ENCODE results near the gene RASSF5.

Gene RASSF5

GRCh38 chr1:206500046-206500445 lies 7.3 kb upstream of the RASSF5 start:
- no peak for DNase-seq

DNA sequence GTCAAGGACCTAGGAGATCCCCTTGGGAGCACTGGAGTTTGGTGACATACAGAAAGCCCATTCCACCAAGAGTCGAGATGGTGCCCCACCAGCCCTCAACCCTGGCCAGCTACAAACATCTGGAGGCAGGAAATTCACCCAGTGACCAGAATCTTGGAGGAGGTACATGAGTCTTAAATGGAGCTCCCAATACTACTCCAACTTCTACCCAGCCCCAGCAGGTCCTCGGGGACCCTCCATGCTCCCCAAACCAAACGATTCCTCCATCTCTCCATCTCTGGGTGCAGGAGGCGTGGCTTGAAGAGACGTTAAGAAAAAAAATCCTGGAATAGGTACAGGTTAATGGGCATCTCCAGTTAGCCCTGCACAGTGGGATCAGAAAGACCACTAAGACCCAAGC lies 5.5 kb upstream of the RASSF5 start:
- no peak for DNase-seq

DNA sequence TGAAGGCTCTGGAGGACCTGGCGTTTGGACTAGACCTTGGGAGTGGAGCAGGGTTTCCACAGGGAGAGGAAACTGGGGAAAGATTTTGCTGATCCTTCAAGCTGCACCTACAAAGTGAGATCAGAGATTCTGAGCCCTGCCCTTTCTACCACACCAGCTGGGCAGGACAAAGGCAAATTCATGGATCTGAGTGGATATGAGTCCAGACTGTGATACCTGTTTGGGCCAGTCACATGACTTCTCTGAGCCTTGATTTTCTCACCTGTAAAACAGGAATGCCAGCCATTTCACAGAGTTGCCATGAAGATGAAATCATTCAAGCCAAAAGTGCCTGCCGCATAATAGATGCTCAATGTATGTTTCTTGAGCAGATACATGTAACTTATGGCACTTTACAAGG lies 4.9 kb upstream of the RASSF5 start:
- no peak for DNase-seq

DNA sequence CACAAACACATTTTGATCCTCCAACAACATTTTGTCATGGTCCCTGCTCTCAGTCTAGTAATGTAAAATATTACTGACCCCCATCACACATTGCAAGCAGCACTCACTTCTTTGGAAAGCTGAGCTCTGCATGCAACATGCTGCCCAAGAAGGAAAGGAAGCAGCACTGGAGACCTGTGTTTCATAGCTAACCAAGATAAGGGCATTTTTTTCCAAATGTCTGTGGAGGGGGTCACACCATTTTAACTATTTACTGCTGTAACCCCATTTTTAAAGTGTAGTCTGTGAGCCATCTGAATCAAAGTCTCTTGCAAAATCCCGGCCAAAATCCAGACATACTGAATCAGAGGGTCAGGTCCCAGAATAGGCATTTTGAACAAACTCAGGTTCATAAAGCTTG lies 4.5 kb upstream of the RASSF5 start:
- no peak for DNase-seq

GRCh38 chr1:206503591-206504362 lies 3.6 kb upstream of the RASSF5 start:
- no peak for DNase-seq

DNA sequence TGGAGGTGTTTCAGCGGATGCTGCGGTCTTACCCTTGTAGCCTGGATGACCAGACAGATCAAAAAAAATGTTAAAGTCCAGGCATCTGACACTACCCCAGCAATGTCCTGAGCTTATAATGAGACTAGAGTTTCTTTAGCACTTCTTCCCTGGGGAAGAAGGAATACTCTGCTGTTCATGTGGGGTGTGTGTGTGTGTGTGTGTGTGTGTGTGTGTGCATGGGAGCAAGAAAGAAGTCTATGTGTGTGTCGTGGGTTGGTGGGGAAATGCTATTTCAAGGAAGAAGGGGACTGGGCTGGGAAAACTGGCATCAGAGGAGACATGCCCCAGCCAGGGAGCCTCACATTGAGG lies 3.0 kb upstream of the RASSF5 start:
- no peak for DNase-seq

DNA sequence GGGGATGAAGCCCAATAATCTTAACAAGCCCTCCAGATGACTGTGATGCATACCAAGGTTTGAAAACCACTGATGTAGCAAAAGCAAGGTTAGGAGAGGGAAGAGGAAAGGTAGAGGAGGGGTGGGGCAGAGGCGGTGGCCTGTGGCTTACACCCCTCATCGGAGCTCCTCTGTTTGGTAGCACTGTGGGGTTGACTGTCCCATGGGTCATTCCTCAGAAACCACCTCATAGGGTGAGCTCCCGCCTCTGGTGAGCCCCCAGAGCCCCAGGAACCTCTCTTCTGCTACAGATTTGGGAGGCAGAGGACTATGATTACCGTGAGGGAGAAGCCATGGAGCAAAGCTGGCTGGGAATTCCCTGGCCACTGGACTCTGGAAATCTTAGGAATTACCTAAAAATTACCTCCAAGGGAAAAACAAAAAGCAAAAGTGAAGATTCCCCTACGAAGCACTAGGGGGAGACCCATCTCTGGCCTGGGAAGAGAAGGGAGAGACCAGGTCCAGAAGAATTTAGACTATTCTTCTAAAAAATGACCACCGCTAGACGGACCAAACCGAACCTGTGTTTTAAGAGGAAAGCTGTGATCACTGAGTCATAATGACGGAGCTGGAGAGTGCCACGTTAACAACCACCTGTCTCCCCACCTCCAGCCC lies 1.5 kb upstream of the RASSF5 start:
- no peak for DNase-seq

- DNase-seq, result no peak
Observed at GRCh38 chr1:206506405-206507283, 687 bp upstream of the RASSF5 start.

GRCh38 chr1:206508130-206508889 lies 979 bp downstream of the RASSF5 start:
- no peak for DNase-seq

- DNase-seq, result no peak
Observed at GRCh38 chr1:206508956-206509355, 1.6 kb downstream of the RASSF5 start.

GRCh38 chr1:206509612-206510257 lies 2.4 kb downstream of the RASSF5 start:
- DNase-seq, result no peak

DNA sequence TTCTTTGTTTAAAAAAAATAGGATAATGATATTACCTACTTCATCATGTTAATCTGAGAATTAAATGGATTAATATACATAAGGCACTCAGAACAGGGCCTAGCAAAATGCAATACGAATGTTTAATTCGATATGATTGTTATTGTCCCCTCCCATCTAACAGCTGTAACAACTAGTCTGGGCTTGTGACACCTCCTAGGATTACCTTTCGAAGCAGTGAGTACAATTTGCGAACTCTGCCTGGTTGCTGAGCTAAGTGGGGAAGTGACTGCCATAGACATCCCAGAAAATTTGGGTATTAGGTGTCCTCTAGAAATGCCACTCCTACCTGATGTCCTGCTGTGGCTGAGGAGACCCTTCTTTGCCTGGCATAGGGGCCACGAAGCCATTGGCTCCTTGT lies 3.0 kb downstream of the RASSF5 start:
- no peak for DNase-seq

GRCh38 chr1:206511362-206512057 lies 4.2 kb downstream of the RASSF5 start:
- DNase-seq, result peak; percentile 37

DNA sequence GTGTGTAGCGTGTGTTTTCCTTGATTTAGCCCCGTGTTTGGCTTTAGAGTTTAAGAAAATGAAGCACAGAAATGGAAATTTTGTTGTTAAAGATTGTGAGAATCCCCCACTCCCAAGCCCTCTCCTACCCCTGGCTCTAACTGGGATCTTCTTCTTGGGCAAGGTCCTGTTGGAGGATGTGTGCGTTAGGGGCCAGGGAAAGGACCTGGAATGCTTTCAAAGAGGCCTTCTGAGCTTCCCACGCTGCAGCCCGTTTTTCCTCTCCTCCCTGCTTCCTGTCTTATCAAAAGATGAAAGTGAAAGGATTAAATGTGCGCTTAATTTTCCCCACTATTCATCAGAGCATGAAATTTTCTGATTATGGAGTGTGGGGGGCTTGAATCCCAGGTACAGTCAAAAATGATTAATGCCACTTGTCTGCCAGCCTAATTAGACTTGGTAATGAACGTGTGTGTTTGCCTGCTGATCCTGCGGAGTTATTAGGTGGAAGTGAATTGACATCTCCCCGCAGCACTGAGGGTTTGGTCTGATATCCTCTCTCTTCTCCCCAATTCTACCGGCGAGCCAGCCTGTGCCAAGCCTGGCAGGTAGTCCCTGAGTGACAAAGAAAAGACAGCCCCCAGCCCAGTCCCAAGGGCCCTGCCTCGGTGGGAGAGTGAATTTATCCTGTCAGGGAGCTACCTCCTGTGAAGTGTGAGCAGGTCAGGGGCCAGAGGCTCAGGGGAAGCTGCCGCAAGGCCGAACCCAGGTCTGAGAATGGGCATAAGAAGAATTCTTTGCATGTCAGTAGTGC lies 4.9 kb downstream of the RASSF5 start:
- DNase-seq, result no peak

GRCh38 chr1:206512851-206513180 lies 5.5 kb downstream of the RASSF5 start:
- no peak for DNase-seq

GRCh38 chr1:206513312-206514111 lies 6.2 kb downstream of the RASSF5 start:
- no peak for DNase-seq

DNA sequence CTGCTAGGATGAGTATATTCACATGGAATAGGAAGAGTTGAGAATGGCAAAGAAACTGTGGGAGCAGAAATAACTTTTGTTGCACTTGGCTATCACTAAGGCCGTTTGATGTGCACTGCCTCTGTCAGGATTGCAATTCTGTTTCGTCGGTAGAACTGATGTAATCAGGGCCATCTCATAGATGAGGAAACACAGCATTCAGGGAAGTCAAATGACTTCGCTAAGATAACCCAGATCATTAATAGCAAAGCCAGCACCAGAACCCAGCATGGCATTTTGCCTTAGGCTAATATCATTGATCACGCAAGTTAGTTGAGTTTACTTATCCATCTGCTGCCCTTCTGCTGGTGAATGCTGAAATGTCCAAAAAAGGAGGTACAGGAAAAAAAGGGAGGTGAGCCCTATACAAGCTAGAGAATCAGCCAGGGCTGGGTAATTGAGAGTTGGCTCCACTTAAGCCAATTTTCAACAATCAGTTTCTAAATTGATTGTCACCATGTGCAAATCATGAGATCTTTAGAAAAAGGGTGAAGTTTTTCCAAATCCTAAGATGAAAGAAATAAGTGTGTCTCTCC lies 7.6 kb downstream of the RASSF5 start:
- no peak for DNase-seq

- no peak for DNase-seq
Observed at GRCh38 chr1:206516728-206516990, 9.3 kb downstream of the RASSF5 start.

DNA sequence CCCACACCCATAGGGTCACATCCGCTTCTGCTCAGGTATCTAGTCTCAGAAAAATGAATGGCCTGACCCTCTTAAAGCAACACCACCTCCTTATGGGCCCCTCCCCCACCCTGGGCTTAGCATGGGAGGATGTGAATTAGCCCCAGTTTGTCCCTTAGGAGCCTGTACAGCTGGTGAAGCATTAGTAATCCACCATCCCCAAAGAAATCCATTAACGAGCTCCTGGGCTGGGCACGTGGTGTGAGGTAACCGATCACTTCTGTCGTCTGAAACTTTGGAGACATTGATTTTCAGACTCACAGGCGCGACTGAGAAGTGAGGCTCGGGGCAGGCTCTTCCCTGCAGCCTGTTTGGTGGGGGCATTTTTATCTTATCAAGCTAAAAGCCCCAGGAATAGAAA lies 10.5 kb downstream of the RASSF5 start:
- no peak for DNase-seq

- no peak for DNase-seq
Observed at GRCh38 chr1:206518206-206518605, 10.9 kb downstream of the RASSF5 start.
